ENCODE measurements around the gene PDE4D.

DNA sequence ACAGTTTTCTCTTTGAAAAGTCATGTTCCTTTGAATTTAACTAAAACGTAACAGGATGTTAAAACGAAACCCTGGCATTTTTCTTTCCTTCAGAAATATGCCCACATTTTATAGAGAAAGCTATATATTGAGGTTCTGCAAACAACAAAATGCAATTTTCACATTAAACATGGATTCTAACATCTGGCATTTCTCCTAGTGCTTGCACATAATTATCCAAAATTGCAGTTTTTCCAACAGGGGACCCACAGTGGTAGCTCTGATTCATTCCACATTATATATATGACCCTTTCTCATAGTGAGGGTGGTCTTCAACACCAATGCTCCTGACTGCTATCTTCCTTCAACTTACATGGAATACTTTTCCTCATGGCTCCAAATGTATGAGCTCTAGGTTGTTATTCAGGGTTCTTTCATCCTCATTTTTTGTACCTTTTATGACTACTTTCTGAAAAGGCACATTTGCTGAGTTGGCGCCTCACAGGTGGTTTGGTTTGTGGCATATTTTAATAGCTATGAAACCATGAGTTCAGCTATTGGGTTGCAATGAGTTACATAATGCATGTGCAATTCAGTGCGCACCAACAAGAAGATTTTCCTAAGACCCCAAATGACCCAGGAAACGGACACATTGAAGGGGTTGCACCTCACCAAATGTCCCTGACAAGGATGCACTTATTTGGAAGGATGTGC lies 758.9 kb downstream of the PDE4D start:
- TF ChIP-seq, protein P1, sequence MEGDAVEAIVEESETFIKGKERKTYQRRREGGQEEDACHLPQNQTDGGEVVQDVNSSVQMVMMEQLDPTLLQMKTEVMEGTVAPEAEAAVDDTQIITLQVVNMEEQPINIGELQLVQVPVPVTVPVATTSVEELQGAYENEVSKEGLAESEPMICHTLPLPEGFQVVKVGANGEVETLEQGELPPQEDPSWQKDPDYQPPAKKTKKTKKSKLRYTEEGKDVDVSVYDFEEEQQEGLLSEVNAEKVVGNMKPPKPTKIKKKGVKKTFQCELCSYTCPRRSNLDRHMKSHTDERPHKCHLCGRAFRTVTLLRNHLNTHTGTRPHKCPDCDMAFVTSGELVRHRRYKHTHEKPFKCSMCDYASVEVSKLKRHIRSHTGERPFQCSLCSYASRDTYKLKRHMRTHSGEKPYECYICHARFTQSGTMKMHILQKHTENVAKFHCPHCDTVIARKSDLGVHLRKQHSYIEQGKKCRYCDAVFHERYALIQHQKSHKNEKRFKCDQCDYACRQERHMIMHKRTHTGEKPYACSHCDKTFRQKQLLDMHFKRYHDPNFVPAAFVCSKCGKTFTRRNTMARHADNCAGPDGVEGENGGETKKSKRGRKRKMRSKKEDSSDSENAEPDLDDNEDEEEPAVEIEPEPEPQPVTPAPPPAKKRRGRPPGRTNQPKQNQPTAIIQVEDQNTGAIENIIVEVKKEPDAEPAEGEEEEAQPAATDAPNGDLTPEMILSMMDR (IDR thresholded peaks at IDR 0.05; ENCODE audit: insufficient read depth, low read depth, low read length): no peak
- no peak for TF ChIP-seq EZH2 (IDR thresholded peaks at IDR 0.05; ENCODE audit: insufficient read depth, low read length)

Data from astrocyte (in vitro differentiated cells and primary cell).